Measurements from ENCODE around the gene CELA2A.
"Not testable (repeated sequence)": the region's sequence is repeated elsewhere in the genome, so short reads cannot be mapped to it uniquely, and the experiment has no call there.

Gene CELA2A

GRCh38 chr1:15501208-15502032, 44.9 kb downstream of the CELA2A start:
- no peaks in the 10 kb centered on the region for H3K36me3 ChIP-seq (ENCODE audit: control insufficient read depth, insufficient read depth, low read length)
- no peaks in the 10 kb centered on the region for H3K4me1 ChIP-seq (ENCODE audit: control insufficient read depth, insufficient read depth, low read length)
- H3K9ac ChIP-seq (ENCODE audit: low read length) = no peak overlapping the region
- H3K27me3 ChIP-seq (ENCODE audit: control insufficient read depth, insufficient read depth, low read length) = no peaks in the 10 kb centered on the region
- H3K4me3 ChIP-seq (ENCODE audit: low read length) = no peak overlapping the region
- no peaks in the 10 kb centered on the region for H3K9me3 ChIP-seq (ENCODE audit: control insufficient read depth, low read length)

- Histone ChIP-seq H3K4me1 (ENCODE audit: control insufficient read depth, insufficient read depth, low read length) (peaks cover 6% of the 10 kb centered on the region), H3K9ac (ENCODE audit: low read length) (no peak overlapping the region), H3K36me3 (ENCODE audit: control insufficient read depth, insufficient read depth, low read length) (no peaks in the 10 kb centered on the region), H3K27me3 (ENCODE audit: control insufficient read depth, insufficient read depth, low read length) (no peaks in the 10 kb centered on the region), H3K4me3 (ENCODE audit: low read length) (no peak overlapping the region), H3K9me3 (ENCODE audit: control insufficient read depth, low read length) (no peaks in the 10 kb centered on the region)
These were observed 47.9 kb downstream of the CELA2A start for GRCh38 chr1:15504436-15504835.

- Histone ChIP-seq H3K4me3 (ENCODE audit: low read length) (no peak overlapping the region), H3K4me1 (ENCODE audit: control insufficient read depth, insufficient read depth, low read length) (peaks cover 6% of the 10 kb centered on the region), H3K27me3 (ENCODE audit: control insufficient read depth, insufficient read depth, low read length) (no peaks in the 10 kb centered on the region), H3K36me3 (ENCODE audit: control insufficient read depth, insufficient read depth, low read length) (no peaks in the 10 kb centered on the region), H3K9ac (ENCODE audit: low read length) (no peak overlapping the region), H3K9me3 (ENCODE audit: control insufficient read depth, low read length) (no peaks in the 10 kb centered on the region)
These were observed 50.3 kb downstream of the CELA2A start for GRCh38 chr1:15506831-15507230.

GRCh38 chr1:15507278-15507677, 50.7 kb downstream of the CELA2A start:
- H3K4me1 ChIP-seq (ENCODE audit: control insufficient read depth, insufficient read depth, low read length) = peaks cover 6% of the 10 kb centered on the region
- no peak overlapping the region for H3K4me3 ChIP-seq (ENCODE audit: low read length)
- no peak overlapping the region for H3K9ac ChIP-seq (ENCODE audit: low read length)
- H3K9me3 ChIP-seq (ENCODE audit: control insufficient read depth, low read length) = no peaks in the 10 kb centered on the region
- H3K36me3 ChIP-seq (ENCODE audit: control insufficient read depth, insufficient read depth, low read length) = no peaks in the 10 kb centered on the region
- no peaks in the 10 kb centered on the region for H3K27me3 ChIP-seq (ENCODE audit: control insufficient read depth, insufficient read depth, low read length)

GRCh38 chr1:15508700-15509487, 52.4 kb downstream of the CELA2A start:
- Histone ChIP-seq H3K9ac (ENCODE audit: low read length) (no peak overlapping the region), H3K36me3 (ENCODE audit: control insufficient read depth, insufficient read depth, low read length) (no peaks in the 10 kb centered on the region), H3K9me3 (ENCODE audit: control insufficient read depth, low read length) (no peaks in the 10 kb centered on the region), H3K4me3 (ENCODE audit: low read length) (no peak overlapping the region), H3K4me1 (ENCODE audit: control insufficient read depth, insufficient read depth, low read length) (peaks cover 6% of the 10 kb centered on the region), H3K27me3 (ENCODE audit: control insufficient read depth, insufficient read depth, low read length) (no peaks in the 10 kb centered on the region)

- Histone ChIP-seq H3K36me3 (ENCODE audit: control insufficient read depth, insufficient read depth, low read length) (no peaks in the 10 kb centered on the region), H3K4me3 (ENCODE audit: low read length) (no peak overlapping the region), H3K9ac (ENCODE audit: low read length) (no peak overlapping the region), H3K27me3 (ENCODE audit: control insufficient read depth, insufficient read depth, low read length) (no peaks in the 10 kb centered on the region), H3K9me3 (ENCODE audit: control insufficient read depth, low read length) (no peaks in the 10 kb centered on the region), H3K4me1 (ENCODE audit: control insufficient read depth, insufficient read depth, low read length) (peaks cover 6% of the 10 kb centered on the region)
These were observed 53.1 kb downstream of the CELA2A start for GRCh38 chr1:15509586-15509985.

GRCh38 chr1:15510611-15511405, 54.3 kb downstream of the CELA2A start:
- Histone ChIP-seq H3K9me3 (ENCODE audit: control insufficient read depth, low read length) (no peaks in the 10 kb centered on the region), H3K9ac (ENCODE audit: low read length) (no peak overlapping the region), H3K4me1 (ENCODE audit: control insufficient read depth, insufficient read depth, low read length) (peaks cover 6% of the 10 kb centered on the region), H3K4me3 (ENCODE audit: low read length) (no peak overlapping the region), H3K27me3 (ENCODE audit: control insufficient read depth, insufficient read depth, low read length) (no peaks in the 10 kb centered on the region), H3K36me3 (ENCODE audit: control insufficient read depth, insufficient read depth, low read length) (no peaks in the 10 kb centered on the region)

- no peaks in the 10 kb centered on the region for H3K27me3 ChIP-seq (ENCODE audit: control insufficient read depth, insufficient read depth, low read length)
- no peak overlapping the region for H3K9ac ChIP-seq (ENCODE audit: low read length)
- H3K4me1 ChIP-seq (ENCODE audit: control insufficient read depth, insufficient read depth, low read length) = no peaks in the 10 kb centered on the region
- H3K9me3 ChIP-seq (ENCODE audit: control insufficient read depth, low read length) = no peaks in the 10 kb centered on the region
- no peak overlapping the region for H3K4me3 ChIP-seq (ENCODE audit: low read length)
- H3K36me3 ChIP-seq (ENCODE audit: control insufficient read depth, insufficient read depth, low read length) = no peaks in the 10 kb centered on the region
These were observed 56.7 kb downstream of the CELA2A start for GRCh38 chr1:15513192-15513591.

- Histone ChIP-seq H3K4me3 (ENCODE audit: low read length) (no peak overlapping the region), H3K9ac (ENCODE audit: low read length) (no peak overlapping the region), H3K9me3 (ENCODE audit: control insufficient read depth, low read length) (no peaks in the 10 kb centered on the region), H3K4me1 (ENCODE audit: control insufficient read depth, insufficient read depth, low read length) (no peaks in the 10 kb centered on the region), H3K36me3 (ENCODE audit: control insufficient read depth, insufficient read depth, low read length) (no peaks in the 10 kb centered on the region), H3K27me3 (ENCODE audit: control insufficient read depth, insufficient read depth, low read length) (no peaks in the 10 kb centered on the region)
These were observed 57.4 kb downstream of the CELA2A start for GRCh38 chr1:15513919-15514318.

- H3K9me3 ChIP-seq (ENCODE audit: control insufficient read depth, low read length); H3K4me1 ChIP-seq (ENCODE audit: control insufficient read depth, insufficient read depth, low read length); H3K4me3 ChIP-seq (ENCODE audit: low read length); H3K27me3 ChIP-seq (ENCODE audit: control insufficient read depth, insufficient read depth, low read length); H3K36me3 ChIP-seq (ENCODE audit: control insufficient read depth, insufficient read depth, low read length); H3K9ac ChIP-seq (ENCODE audit: low read length): not testable (repeated sequence)
These were observed 58.0 kb downstream of the CELA2A start for GRCh38 chr1:15514557-15514956.

- Histone ChIP-seq H3K4me1 (ENCODE audit: control insufficient read depth, insufficient read depth, low read length) (no peaks in the 10 kb centered on the region), H3K27me3 (ENCODE audit: control insufficient read depth, insufficient read depth, low read length) (no peaks in the 10 kb centered on the region), H3K4me3 (ENCODE audit: low read length) (no peak overlapping the region), H3K9me3 (ENCODE audit: control insufficient read depth, low read length) (no peaks in the 10 kb centered on the region), H3K36me3 (ENCODE audit: control insufficient read depth, insufficient read depth, low read length) (no peaks in the 10 kb centered on the region), H3K9ac (ENCODE audit: low read length) (no peak overlapping the region)
These were observed 58.6 kb downstream of the CELA2A start for GRCh38 chr1:15515022-15515663.

Measured in mucosa of stomach (tissue), 1 donor.